ENCODE data around the gene GZF1.

Gene GZF1

GRCh38 chr20:23419995-23420901, 58.3 kb downstream of the GZF1 start:
- POLR2A ChIA-PET = no interaction called here
- TF ChIP-seq, protein P1, sequence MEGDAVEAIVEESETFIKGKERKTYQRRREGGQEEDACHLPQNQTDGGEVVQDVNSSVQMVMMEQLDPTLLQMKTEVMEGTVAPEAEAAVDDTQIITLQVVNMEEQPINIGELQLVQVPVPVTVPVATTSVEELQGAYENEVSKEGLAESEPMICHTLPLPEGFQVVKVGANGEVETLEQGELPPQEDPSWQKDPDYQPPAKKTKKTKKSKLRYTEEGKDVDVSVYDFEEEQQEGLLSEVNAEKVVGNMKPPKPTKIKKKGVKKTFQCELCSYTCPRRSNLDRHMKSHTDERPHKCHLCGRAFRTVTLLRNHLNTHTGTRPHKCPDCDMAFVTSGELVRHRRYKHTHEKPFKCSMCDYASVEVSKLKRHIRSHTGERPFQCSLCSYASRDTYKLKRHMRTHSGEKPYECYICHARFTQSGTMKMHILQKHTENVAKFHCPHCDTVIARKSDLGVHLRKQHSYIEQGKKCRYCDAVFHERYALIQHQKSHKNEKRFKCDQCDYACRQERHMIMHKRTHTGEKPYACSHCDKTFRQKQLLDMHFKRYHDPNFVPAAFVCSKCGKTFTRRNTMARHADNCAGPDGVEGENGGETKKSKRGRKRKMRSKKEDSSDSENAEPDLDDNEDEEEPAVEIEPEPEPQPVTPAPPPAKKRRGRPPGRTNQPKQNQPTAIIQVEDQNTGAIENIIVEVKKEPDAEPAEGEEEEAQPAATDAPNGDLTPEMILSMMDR (IDR thresholded peaks at IDR 0.05; ENCODE audit: control extremely low read depth, extremely low read depth, low read depth, missing control alignments) = no peak
- CTCF ChIA-PET = interaction anchor here (0.6 to 9.8 kb wide), 11 partner anchors 11 to 62 kb away, joined by 3 to 73 read pairs (median 5); no protein-coding TSS in a partner anchor
- peak; percentile 60 for DNase-seq (ENCODE audit: extremely low spot score)

DNA sequence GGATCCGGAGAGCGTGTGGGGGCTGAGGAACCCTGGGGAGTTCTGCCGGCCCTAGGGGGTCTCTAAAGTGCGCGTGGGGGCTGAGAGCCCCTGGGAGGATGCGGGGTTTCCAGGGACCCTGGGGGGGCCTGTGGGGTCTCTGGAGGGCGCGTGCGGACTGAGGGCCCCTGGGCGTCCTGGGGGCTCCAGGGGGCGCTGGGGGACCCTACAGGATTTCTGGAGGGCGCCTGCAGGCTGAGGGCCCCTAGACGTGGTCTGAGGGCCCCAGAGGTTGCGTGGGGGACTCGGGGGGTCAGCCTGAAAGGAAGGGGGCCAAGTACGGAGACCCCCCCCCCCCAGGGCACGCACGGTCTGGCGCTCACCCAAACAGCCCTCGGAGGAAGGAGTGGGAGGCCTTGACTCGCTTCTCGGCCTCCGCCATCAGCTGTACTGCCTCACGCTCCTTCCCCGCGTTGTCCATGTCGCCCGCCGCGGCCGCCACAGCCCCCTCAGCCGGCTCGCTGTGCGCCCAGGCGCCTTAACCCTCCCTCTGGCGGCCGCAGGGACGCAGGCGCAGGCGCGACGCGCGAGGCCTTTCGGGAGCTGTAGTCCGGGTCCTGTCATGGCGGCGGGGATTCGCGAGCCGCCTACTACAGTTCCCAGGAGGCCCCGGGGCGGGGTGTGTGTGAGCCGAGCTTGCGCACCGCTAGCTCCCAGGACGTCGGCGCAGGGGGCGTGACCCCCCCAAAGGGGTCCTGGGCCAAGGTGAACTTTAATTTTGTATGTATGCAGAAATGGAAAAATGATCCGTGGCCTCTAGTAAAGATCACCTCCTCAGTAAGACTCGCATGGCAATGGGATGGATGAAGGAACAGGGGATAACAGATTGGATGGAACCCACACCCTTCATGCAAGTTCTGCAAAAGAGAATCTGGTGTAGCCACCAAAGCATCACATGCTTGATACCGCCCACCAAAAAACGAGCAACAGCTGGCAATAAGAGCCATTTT, 59.3 kb downstream of the GZF1 start, which contains the start of gene NAPB:
TSS of gene NAPB (minus strand) at position 546 of the 989 bp plus-strand sequence. CDS start at position 460, 86 bp downstream.
- TF ChIP-seq, protein P1 (IDR thresholded peaks at IDR 0.05; ENCODE audit: control extremely low read depth, extremely low read depth, low read depth, missing control alignments) = peak; percentile 22
- ChIA-PET CTCF (interaction anchor here (0.6 to 9.8 kb wide), 15 partner anchors 9 to 75 kb away, joined by 3 to 73 read pairs (median 4); no protein-coding TSS in a partner anchor), POLR2A (interaction anchor here (1.1 kb wide), 1 partner anchor 71 kb away, joined by 10 read pairs; the partner anchor contains the start of gene NXT1)
- DNase-seq (ENCODE audit: extremely low spot score) = peak; percentile 96

Measured in GM10248 (cell line).